SK-N-SH treated with all-trans-retinoic acid at 6 μM for 48 hours (cell line): ENCODE data around the gene MAP7.

Experiments used
- ATAC-seq: fragments of 200-7000 bp; cut with Tn5 transposase; 3 replicates; pipeline ENCODE4 v1.9.1; 2020; ENCODE audit warnings: mild to moderate bottlenecking, moderate library complexity
- ARNTL ChIP-seq: fragments of 450-650 bp; formaldehyde crosslinking; IDR thresholded peaks from 2 replicates; pipeline ENCODE4 v1.5.0; 2020; ENCODE audit warnings: low read depth, mild to moderate bottlenecking, moderate library complexity, borderline replicate concordance
- BACH2 ChIP-seq: fragments of 250-450 bp; sonication (Bioruptor Pico); IDR thresholded peaks from 2 replicates; pipeline ENCODE4 v1.9.0; 2021; ENCODE audit warnings: mild to moderate bottlenecking, borderline replicate concordance
- CSDC2 ChIP-seq: fragments of 250-450 bp; sonication (Bioruptor Pico); IDR thresholded peaks from 2 replicates; pipeline ENCODE4 v1.5.0; 2020; ENCODE audit warnings: mild to moderate bottlenecking, moderate library complexity
- ESRRG ChIP-seq: fragments of 250-450 bp; sonication (Bioruptor Pico); IDR thresholded peaks from 2 replicates; pipeline ENCODE4 v1.6.1; 2021; ENCODE audit warnings: mild to moderate bottlenecking
- GLIS3 ChIP-seq: fragments of 250-450 bp; sonication (Bioruptor Pico); IDR thresholded peaks from 2 replicates; pipeline ENCODE4 v1.5.0; 2020; ENCODE audit warnings: mild to moderate bottlenecking, moderate library complexity
- ISL1 ChIP-seq: fragments of 250-450 bp; sonication (Bioruptor Pico); IDR thresholded peaks from 2 replicates; pipeline ENCODE4 v2.1.2; 2022; ENCODE audit warnings: mild to moderate bottlenecking, moderate library complexity
- OSR1 ChIP-seq: fragments of 250-450 bp; sonication (Bioruptor Pico); IDR thresholded peaks from 2 replicates; pipeline ENCODE4 v1.8.0; 2022; ENCODE audit warnings: moderate library complexity, mild to moderate bottlenecking, inconsistent platforms
- RARB ChIP-seq: fragments of 250-450 bp; sonication (Bioruptor Pico); IDR thresholded peaks from 2 replicates; pipeline ENCODE4 v1.8.0; 2021; ENCODE audit warnings: mild to moderate bottlenecking, moderate library complexity
- SNAI2 ChIP-seq: fragments of 250-450 bp; sonication (Bioruptor Pico); IDR thresholded peaks from 2 replicates; pipeline ENCODE4 v1.5.0; 2020; ENCODE audit warnings: mild to moderate bottlenecking, moderate library complexity
- TOX ChIP-seq: fragments of 250-450 bp; sonication (Bioruptor Pico); IDR thresholded peaks from 2 replicates; pipeline ENCODE4 v1.8.0; 2021; ENCODE audit warnings: mild to moderate bottlenecking, moderate library complexity, borderline replicate concordance
- ZC3H10 ChIP-seq: fragments of 250-450 bp; sonication (Bioruptor Pico); IDR thresholded peaks from 2 replicates; pipeline ENCODE4 v1.5.1; 2021; ENCODE audit warnings: mild to moderate bottlenecking, moderate library complexity
- ZFP3 ChIP-seq: fragments of 250-450 bp; sonication (Bioruptor Pico); IDR thresholded peaks from 2 replicates; pipeline ENCODE4 v1.5.0; 2020; ENCODE audit warnings: mild to moderate bottlenecking, moderate library complexity
- ZFP30 ChIP-seq: fragments of 450-650 bp; formaldehyde crosslinking; IDR thresholded peaks from 2 replicates; pipeline ENCODE4 v1.5.0; 2022; ENCODE audit warnings: mild to moderate bottlenecking, moderate library complexity
- ZNF565 ChIP-seq: fragments of 450-650 bp; formaldehyde crosslinking; conservative IDR thresholded peaks from 2 replicates; pipeline ENCODE4 v1.5.0; 2020; ENCODE audit warnings: low read depth, mild to moderate bottlenecking, moderate library complexity
- ZNF70 ChIP-seq: fragments of 450-650 bp; formaldehyde crosslinking; IDR thresholded peaks from 2 replicates; pipeline ENCODE4 v1.5.0; 2020; ENCODE audit warnings: mild to moderate bottlenecking, moderate library complexity
- ZNF8 ChIP-seq: fragments of 450-650 bp; formaldehyde crosslinking; IDR thresholded peaks from 2 replicates; pipeline ENCODE4 v1.5.0; 2020; ENCODE audit warnings: mild to moderate bottlenecking, moderate library complexity
- TF ChIP-seq, protein P1 (sequence below): fragments of 250-450 bp; sonication (Bioruptor Pico); IDR thresholded peaks from 2 replicates; pipeline ENCODE4 v1.5.1; 2020; ENCODE audit warnings: low read depth, mild to moderate bottlenecking, moderate library complexity
- TF ChIP-seq, protein P2 (sequence below): fragments of 250-450 bp; sonication (Bioruptor Pico); IDR thresholded peaks from 2 replicates; pipeline ENCODE4 v1.8.0; 2021; ENCODE audit warnings: low read depth, mild to moderate bottlenecking, moderate library complexity, borderline replicate concordance
- TF ChIP-seq, protein P3 (sequence below): fragments of 250-450 bp; sonication (Bioruptor Pico); IDR thresholded peaks from 2 replicates; pipeline ENCODE4 v1.8.0; 2020; ENCODE audit warnings: mild to moderate bottlenecking, moderate library complexity, borderline replicate concordance
- TF ChIP-seq, protein P4 (sequence below): fragments of 250-450 bp; sonication (Bioruptor Pico); IDR thresholded peaks from 2 replicates; pipeline ENCODE4 v1.5.1; 2021; ENCODE audit warnings: mild to moderate bottlenecking, moderate library complexity
- TF ChIP-seq, protein P5 (sequence below): fragments of 250-450 bp; sonication (Bioruptor Pico); IDR thresholded peaks from 2 replicates; pipeline ENCODE4 v1.5.0; 2020; ENCODE audit warnings: mild to moderate bottlenecking, moderate library complexity

MAP7 gene

DNA sequence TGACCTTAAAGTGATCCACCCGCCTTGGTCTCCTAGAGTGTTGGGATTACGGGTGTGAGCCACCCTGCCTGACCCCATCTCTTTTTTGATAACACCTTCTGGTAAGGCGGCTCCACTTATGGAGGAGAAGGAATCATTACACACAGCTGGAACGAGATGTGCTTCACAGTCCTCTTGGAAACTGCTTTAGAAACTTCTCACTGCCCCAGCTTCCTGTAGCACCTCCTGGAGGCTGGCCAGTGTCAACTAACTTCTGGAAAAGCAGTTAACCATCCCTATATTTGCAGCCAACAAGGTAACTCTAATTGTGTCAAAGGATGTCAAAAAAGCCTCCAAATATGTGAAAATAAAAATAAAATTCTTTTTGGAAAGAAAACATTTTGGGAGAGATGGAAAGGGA is 211.7 kb downstream of the MAP7 start:
- TF ChIP-seq ZNF565 (CRISPR knock-in tag) (no peak), ESRRG (CRISPR knock-in tag) (no peak), GLIS3 (CRISPR knock-in tag) (no peak), TOX (CRISPR knock-in tag) (no peak), ZNF70 (no peak), ZFP3 (CRISPR knock-in tag) (no peak), OSR1 (no peak), RARB (CRISPR knock-in tag) (no peak), ZNF8 (CRISPR knock-in tag) (no peak), ARNTL (CRISPR knock-in tag) (no peak), CSDC2 (CRISPR knock-in tag) (no peak), ZC3H10 (no peak), BACH2 (CRISPR knock-in tag) (no peak), ISL1 (no peak)
- TF ChIP-seq, protein P1, sequence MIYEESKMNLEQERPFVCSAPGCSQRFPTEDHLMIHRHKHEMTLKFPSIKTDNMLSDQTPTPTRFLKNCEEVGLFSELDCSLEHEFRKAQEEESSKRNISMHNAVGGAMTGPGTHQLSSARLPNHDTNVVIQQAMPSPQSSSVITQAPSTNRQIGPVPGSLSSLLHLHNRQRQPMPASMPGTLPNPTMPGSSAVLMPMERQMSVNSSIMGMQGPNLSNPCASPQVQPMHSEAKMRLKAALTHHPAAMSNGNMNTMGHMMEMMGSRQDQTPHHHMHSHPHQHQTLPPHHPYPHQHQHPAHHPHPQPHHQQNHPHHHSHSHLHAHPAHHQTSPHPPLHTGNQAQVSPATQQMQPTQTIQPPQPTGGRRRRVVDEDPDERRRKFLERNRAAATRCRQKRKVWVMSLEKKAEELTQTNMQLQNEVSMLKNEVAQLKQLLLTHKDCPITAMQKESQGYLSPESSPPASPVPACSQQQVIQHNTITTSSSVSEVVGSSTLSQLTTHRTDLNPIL, result no peak
- TF ChIP-seq, protein P2, sequence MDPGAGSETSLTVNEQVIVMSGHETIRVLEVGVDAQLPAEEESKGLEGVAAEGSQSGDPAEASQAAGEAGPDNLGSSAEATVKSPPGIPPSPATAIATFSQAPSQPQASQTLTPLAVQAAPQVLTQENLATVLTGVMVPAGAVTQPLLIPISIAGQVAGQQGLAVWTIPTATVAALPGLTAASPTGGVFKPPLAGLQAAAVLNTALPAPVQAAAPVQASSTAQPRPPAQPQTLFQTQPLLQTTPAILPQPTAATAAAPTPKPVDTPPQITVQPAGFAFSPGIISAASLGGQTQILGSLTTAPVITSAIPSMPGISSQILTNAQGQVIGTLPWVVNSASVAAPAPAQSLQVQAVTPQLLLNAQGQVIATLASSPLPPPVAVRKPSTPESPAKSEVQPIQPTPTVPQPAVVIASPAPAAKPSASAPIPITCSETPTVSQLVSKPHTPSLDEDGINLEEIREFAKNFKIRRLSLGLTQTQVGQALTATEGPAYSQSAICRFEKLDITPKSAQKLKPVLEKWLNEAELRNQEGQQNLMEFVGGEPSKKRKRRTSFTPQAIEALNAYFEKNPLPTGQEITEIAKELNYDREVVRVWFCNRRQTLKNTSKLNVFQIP, result no peak
- TF ChIP-seq, protein P3, sequence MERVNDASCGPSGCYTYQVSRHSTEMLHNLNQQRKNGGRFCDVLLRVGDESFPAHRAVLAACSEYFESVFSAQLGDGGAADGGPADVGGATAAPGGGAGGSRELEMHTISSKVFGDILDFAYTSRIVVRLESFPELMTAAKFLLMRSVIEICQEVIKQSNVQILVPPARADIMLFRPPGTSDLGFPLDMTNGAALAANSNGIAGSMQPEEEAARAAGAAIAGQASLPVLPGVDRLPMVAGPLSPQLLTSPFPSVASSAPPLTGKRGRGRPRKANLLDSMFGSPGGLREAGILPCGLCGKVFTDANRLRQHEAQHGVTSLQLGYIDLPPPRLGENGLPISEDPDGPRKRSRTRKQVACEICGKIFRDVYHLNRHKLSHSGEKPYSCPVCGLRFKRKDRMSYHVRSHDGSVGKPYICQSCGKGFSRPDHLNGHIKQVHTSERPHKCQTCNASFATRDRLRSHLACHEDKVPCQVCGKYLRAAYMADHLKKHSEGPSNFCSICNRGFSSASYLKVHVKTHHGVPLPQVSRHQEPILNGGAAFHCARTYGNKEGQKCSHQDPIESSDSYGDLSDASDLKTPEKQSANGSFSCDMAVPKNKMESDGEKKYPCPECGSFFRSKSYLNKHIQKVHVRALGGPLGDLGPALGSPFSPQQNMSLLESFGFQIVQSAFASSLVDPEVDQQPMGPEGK (CRISPR knock-in tag), result no peak
- TF ChIP-seq, protein P4, sequence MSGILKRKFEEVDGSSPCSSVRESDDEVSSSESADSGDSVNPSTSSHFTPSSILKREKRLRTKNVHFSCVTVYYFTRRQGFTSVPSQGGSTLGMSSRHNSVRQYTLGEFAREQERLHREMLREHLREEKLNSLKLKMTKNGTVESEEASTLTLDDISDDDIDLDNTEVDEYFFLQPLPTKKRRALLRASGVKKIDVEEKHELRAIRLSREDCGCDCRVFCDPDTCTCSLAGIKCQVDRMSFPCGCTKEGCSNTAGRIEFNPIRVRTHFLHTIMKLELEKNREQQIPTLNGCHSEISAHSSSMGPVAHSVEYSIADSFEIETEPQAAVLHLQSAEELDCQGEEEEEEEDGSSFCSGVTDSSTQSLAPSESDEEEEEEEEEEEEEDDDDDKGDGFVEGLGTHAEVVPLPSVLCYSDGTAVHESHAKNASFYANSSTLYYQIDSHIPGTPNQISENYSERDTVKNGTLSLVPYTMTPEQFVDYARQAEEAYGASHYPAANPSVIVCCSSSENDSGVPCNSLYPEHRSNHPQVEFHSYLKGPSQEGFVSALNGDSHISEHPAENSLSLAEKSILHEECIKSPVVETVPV (CRISPR knock-in tag), result no peak
- TF ChIP-seq, protein P5, sequence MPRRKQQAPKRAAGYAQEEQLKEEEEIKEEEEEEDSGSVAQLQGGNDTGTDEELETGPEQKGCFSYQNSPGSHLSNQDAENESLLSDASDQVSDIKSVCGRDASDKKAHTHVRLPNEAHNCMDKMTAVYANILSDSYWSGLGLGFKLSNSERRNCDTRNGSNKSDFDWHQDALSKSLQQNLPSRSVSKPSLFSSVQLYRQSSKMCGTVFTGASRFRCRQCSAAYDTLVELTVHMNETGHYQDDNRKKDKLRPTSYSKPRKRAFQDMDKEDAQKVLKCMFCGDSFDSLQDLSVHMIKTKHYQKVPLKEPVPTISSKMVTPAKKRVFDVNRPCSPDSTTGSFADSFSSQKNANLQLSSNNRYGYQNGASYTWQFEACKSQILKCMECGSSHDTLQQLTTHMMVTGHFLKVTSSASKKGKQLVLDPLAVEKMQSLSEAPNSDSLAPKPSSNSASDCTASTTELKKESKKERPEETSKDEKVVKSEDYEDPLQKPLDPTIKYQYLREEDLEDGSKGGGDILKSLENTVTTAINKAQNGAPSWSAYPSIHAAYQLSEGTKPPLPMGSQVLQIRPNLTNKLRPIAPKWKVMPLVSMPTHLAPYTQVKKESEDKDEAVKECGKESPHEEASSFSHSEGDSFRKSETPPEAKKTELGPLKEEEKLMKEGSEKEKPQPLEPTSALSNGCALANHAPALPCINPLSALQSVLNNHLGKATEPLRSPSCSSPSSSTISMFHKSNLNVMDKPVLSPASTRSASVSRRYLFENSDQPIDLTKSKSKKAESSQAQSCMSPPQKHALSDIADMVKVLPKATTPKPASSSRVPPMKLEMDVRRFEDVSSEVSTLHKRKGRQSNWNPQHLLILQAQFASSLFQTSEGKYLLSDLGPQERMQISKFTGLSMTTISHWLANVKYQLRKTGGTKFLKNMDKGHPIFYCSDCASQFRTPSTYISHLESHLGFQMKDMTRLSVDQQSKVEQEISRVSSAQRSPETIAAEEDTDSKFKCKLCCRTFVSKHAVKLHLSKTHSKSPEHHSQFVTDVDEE (CRISPR knock-in tag), result no peak
- ATAC-seq, result no peak

DNA sequence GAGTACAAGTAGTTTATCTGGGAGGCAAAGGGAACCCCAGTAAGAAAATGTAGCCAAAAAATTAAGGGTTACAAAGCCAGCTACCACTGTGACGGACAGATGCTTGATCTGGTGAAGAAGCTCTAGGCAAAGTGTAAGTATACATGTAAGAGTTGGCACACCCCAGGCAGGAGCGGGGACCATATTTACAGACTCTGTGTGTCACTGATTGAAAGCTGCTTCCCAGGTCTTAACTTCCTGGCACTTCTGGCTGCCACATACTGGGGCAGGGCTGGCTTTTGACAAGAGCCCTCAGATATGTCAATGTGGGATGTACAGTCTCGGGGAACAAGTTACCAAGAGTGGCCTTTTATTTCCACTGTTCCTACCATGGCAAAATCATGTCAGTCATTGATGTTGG is 212.6 kb downstream of the MAP7 start:
- TF ChIP-seq TOX (CRISPR knock-in tag) (no peak), ZNF565 (CRISPR knock-in tag) (no peak), ISL1 (no peak), ZNF8 (CRISPR knock-in tag) (no peak), SNAI2 (CRISPR knock-in tag) (no peak), ESRRG (CRISPR knock-in tag) (no peak), BACH2 (CRISPR knock-in tag) (no peak), ZFP30 (CRISPR knock-in tag) (no peak), RARB (CRISPR knock-in tag) (no peak), CSDC2 (CRISPR knock-in tag) (no peak)
- TF ChIP-seq, protein P3 (CRISPR knock-in tag), result no peak
- TF ChIP-seq, protein P1, result no peak
- TF ChIP-seq, protein P5 (CRISPR knock-in tag), result no peak
- no peak for ATAC-seq
